ENCODE data around the gene NXPE2.
"Not testable (repeated sequence)": the region's sequence is repeated elsewhere in the genome, so short reads cannot be mapped to it uniquely, and the experiment has no call there.

The NXPE2 gene

GRCh38 chr11:114678125-114679036 lies at the start of gene NXPE2:
TSS of gene NXPE2 (plus strand) at chr11:114678527. CDS start at chr11:114678576, 49 bp downstream.
- no peak for DNase-seq (ENCODE audit: low spot score)

- DNase-seq (ENCODE audit: low spot score): not testable (repeated sequence)
These were observed 46.8 kb upstream of the NXPE2 start for GRCh38 chr11:114631445-114631965.

- not testable (repeated sequence) for DNase-seq (ENCODE audit: low spot score)
These were observed 38.9 kb upstream of the NXPE2 start for GRCh38 chr11:114639440-114639839.

- DNase-seq (ENCODE audit: low spot score): no peak
These were observed 27.7 kb upstream of the NXPE2 start for GRCh38 chr11:114650661-114651060.

- no peak for DNase-seq (ENCODE audit: low spot score)
These were observed 27.1 kb upstream of the NXPE2 start for GRCh38 chr11:114651145-114651718.

- no peak for DNase-seq (ENCODE audit: low spot score)
These were observed 25.2 kb upstream of the NXPE2 start for GRCh38 chr11:114653148-114653547.

GRCh38 chr11:114664641-114665040 lies 13.7 kb upstream of the NXPE2 start:
- DNase-seq (ENCODE audit: low spot score): no peak

GRCh38 chr11:114666760-114667159 lies 11.6 kb upstream of the NXPE2 start:
- DNase-seq (ENCODE audit: low spot score): no peak

- no peak for DNase-seq (ENCODE audit: low spot score)
These were observed 10.2 kb upstream of the NXPE2 start for GRCh38 chr11:114668109-114668508.

GRCh38 chr11:114673661-114674060 lies 4.7 kb upstream of the NXPE2 start:
- DNase-seq (ENCODE audit: low spot score): no peak

GRCh38 chr11:114679505-114679904 lies 1.2 kb downstream of the NXPE2 start:
- DNase-seq (ENCODE audit: low spot score): no peak

GRCh38 chr11:114683007-114683406 lies 4.7 kb downstream of the NXPE2 start:
- DNase-seq (ENCODE audit: low spot score): no peak

GRCh38 chr11:114684636-114685035 lies 6.3 kb downstream of the NXPE2 start:
- DNase-seq (ENCODE audit: low spot score): no peak

GRCh38 chr11:114685097-114685496 lies 6.8 kb downstream of the NXPE2 start:
- no peak for DNase-seq (ENCODE audit: low spot score)

- DNase-seq (ENCODE audit: low spot score): no peak
These were observed 27.1 kb downstream of the NXPE2 start for GRCh38 chr11:114705280-114706024.

- no peak for DNase-seq (ENCODE audit: low spot score)
These were observed 31.6 kb downstream of the NXPE2 start for GRCh38 chr11:114709960-114710359.

GRCh38 chr11:114713756-114714155 lies 35.4 kb downstream of the NXPE2 start:
- DNase-seq (ENCODE audit: low spot score): no peak

GRCh38 chr11:114719562-114719961 lies 41.2 kb downstream of the NXPE2 start:
- DNase-seq (ENCODE audit: low spot score): no peak

- no peak for DNase-seq (ENCODE audit: low spot score)
These were observed 46.7 kb downstream of the NXPE2 start for GRCh38 chr11:114724916-114725524.

GRCh38 chr11:114725623-114726022 lies 47.3 kb downstream of the NXPE2 start:
- DNase-seq (ENCODE audit: low spot score): no peak

GRCh38 chr11:114736806-114737205 lies 58.5 kb downstream of the NXPE2 start:
- no peak for DNase-seq (ENCODE audit: low spot score)

- peak; percentile 31 for DNase-seq (ENCODE audit: low spot score)
These were observed 60.6 kb downstream of the NXPE2 start for GRCh38 chr11:114738954-114739353.

Data from CD4-positive, alpha-beta T cell treated with Interleukin-15 for 4 hours (primary cell).